ENCODE measurements around the gene CLDN14. TPM values are rescaled to one million over a fixed set of nuclear protein-coding genes. Genes with fewer than 3 reads are reported as not detected.

CLDN14 gene
- total and polyA plus RNA-seq, 2 experiments from 2014 or later = 0.53 to 2.2 TPM

DNA sequence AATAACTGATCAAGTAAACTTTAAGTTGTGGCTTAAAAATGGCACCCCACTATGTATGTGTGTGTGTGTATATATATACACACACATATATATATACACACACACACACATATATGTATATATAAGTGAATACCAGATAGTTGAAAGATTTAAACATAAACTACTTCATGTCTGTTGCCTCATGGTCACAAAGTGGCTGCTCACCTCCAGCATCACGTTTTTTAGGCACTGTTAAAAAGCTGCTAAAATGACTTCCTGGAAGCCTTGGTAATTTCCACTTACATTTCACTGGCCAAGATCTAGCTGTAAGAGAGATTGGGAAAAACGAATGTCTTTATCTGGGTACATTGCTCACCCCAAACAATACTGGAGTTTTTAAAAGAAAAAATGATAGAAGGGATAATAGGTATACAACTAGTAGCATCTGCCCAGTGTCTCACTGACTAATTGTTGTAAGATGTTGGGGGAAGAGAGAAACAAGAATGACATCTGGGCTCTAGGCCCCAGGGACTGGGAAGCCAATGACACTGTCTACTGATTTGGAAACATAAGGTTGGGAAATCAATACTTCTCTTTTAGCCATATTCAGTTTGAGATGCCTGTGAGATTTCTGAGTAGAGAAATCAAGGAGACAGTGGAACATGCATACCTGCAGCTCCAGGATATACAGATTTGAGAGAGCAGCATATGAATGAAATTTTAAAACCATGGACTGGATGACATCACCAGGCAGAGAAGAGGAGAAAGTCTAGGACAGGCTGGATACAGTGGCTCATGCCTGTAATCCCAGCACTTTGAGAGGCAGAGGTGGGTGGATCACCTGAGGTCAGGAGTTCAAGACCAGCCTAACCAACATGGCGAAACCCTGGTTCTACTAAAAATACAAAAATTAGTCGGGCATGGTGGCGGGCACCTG is 42.8 kb downstream of the CLDN14 start:
- WGBS (ENCODE audit: low lambda C conversion rate, missing lambda C conversion rate) = 96% methylated on average over 5 of the region's 5 CpGs
- no peak overlapping the region for H2AFZ ChIP-seq
- no peaks in the 10 kb centered on the region for H3K9me2 ChIP-seq (replicated peaks; ENCODE audit: insufficient read depth)
- no peaks in the 10 kb centered on the region for H3K36me3 ChIP-seq (replicated peaks; ENCODE audit: insufficient read depth, low read depth)
- H3K27me3 ChIP-seq = no peaks in the 10 kb centered on the region
- no peaks in the 10 kb centered on the region for H3K79me2 ChIP-seq
- H3K9me3 ChIP-seq (ENCODE audit: low read depth) = no peaks in the 10 kb centered on the region
- H3K4me2 ChIP-seq = no peak overlapping the region
- DNase-seq (ENCODE audit: low spot score) = no peak
- H3K4me3 ChIP-seq = no peak overlapping the region
- H3K4me1 ChIP-seq (ENCODE audit: insufficient read depth) = no peaks in the 10 kb centered on the region
- no peak overlapping the region for H3K27ac ChIP-seq
- H4K20me1 ChIP-seq (ENCODE audit: insufficient read depth, poor library complexity, severe bottlenecking) = no peaks in the 10 kb centered on the region
- no peak for TF ChIP-seq EZH2phosphoT487 (IDR thresholded peaks at IDR 0.05; ENCODE audit: low read depth, severe bottlenecking, unreplicated experiment)
- TF ChIP-seq, protein P1, sequence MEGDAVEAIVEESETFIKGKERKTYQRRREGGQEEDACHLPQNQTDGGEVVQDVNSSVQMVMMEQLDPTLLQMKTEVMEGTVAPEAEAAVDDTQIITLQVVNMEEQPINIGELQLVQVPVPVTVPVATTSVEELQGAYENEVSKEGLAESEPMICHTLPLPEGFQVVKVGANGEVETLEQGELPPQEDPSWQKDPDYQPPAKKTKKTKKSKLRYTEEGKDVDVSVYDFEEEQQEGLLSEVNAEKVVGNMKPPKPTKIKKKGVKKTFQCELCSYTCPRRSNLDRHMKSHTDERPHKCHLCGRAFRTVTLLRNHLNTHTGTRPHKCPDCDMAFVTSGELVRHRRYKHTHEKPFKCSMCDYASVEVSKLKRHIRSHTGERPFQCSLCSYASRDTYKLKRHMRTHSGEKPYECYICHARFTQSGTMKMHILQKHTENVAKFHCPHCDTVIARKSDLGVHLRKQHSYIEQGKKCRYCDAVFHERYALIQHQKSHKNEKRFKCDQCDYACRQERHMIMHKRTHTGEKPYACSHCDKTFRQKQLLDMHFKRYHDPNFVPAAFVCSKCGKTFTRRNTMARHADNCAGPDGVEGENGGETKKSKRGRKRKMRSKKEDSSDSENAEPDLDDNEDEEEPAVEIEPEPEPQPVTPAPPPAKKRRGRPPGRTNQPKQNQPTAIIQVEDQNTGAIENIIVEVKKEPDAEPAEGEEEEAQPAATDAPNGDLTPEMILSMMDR (IDR thresholded peaks at IDR 0.05; ENCODE audit: poor library complexity) = no peak
- TF ChIP-seq EZH2 (IDR thresholded peaks at IDR 0.05; ENCODE audit: borderline replicate concordance) = no peak

DNA sequence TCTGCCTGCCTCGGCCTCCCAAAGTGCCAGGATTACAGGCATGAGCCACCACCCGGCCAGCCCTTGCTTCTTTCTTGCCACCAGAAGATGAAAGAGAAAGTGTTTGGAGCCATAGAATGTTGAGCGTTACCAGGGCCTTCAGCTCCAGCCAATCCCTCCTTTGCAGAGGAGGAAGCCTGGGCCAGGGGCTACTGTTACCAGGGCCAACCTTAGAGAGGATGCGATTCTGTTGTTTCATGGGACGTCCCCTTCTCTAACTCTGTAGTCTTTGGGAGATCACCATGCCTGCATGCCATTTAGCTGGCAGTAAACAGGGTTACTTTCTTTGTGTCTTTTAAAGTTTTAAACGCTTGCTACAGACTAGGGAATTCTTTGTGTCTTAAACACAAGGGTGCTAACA is 45.8 kb downstream of the CLDN14 start:
- H4K20me1 ChIP-seq (ENCODE audit: insufficient read depth, poor library complexity, severe bottlenecking) = no peaks in the 10 kb centered on the region
- no peaks in the 10 kb centered on the region for H3K9me2 ChIP-seq (replicated peaks; ENCODE audit: insufficient read depth)
- TF ChIP-seq, protein P1 (IDR thresholded peaks at IDR 0.05; ENCODE audit: poor library complexity) = no peak
- TF ChIP-seq EZH2 (IDR thresholded peaks at IDR 0.05; ENCODE audit: borderline replicate concordance) = no peak
- no peak for TF ChIP-seq EZH2phosphoT487 (IDR thresholded peaks at IDR 0.05; ENCODE audit: low read depth, severe bottlenecking, unreplicated experiment)
- no peaks in the 10 kb centered on the region for H3K79me2 ChIP-seq
- H3K36me3 ChIP-seq (replicated peaks; ENCODE audit: insufficient read depth, low read depth) = no peaks in the 10 kb centered on the region
- H3K9me3 ChIP-seq (ENCODE audit: low read depth) = no peaks in the 10 kb centered on the region
- H3K27me3 ChIP-seq = no peaks in the 10 kb centered on the region
- 87% methylated on average over 6 of the region's 6 CpGs for WGBS (ENCODE audit: low lambda C conversion rate, missing lambda C conversion rate)
- H2AFZ ChIP-seq = no peak overlapping the region
- no peak for DNase-seq (ENCODE audit: low spot score)
- no peak overlapping the region for H3K4me3 ChIP-seq
- no peak overlapping the region for H3K4me2 ChIP-seq
- peaks cover 14% of the 10 kb centered on the region for H3K4me1 ChIP-seq (ENCODE audit: insufficient read depth)
- H3K27ac ChIP-seq = no peak overlapping the region

DNA sequence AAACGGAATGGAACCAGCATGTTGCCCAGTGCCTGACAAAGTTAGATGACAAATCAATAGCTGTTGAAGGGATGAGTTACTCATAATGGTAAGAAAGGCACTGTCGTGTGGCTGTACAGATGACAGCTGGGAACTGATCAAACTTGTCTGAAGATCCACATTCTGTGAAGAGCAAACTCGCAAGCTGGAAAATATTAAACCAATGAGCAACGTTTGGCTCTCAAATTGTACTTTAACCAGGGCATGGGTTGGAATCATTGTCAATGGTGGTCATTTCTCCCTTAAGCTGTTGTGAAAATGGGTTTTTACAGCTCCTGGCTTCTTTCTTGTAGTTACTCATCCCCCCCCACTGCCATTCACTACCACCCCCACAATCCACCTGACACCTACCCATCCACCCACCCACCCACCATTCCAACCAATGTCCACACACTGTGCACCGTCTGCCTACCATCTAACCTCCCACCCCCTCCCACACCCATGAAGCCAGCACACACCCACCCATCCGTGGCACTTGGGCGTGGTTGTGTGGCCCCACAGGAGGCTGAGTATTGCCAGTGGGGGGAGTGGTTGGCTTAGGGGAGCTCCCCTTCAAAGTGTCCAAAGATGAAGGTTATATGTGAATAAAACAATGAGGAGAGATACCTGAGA is 46.7 kb downstream of the CLDN14 start:
- Histone ChIP-seq H3K79me2 (no peaks in the 10 kb centered on the region), H3K4me3 (no peak overlapping the region), H2AFZ (no peak overlapping the region), H3K27me3 (no peaks in the 10 kb centered on the region), H3K27ac (no peak overlapping the region), H3K36me3 (replicated peaks; ENCODE audit: insufficient read depth, low read depth) (no peaks in the 10 kb centered on the region), H3K9me3 (ENCODE audit: low read depth) (no peaks in the 10 kb centered on the region), H3K4me2 (no peak overlapping the region), H3K4me1 (ENCODE audit: insufficient read depth) (peaks cover 14% of the 10 kb centered on the region), H4K20me1 (ENCODE audit: insufficient read depth, poor library complexity, severe bottlenecking) (no peaks in the 10 kb centered on the region), H3K9me2 (replicated peaks; ENCODE audit: insufficient read depth) (no peaks in the 10 kb centered on the region)
- 74% methylated on average over 7 of the region's 7 CpGs for WGBS (ENCODE audit: low lambda C conversion rate, missing lambda C conversion rate)
- DNase-seq (ENCODE audit: low spot score) = no peak
- TF ChIP-seq, protein P1 (IDR thresholded peaks at IDR 0.05; ENCODE audit: poor library complexity) = no peak
- no peak for TF ChIP-seq EZH2 (IDR thresholded peaks at IDR 0.05; ENCODE audit: borderline replicate concordance)
- no peak for TF ChIP-seq EZH2phosphoT487 (IDR thresholded peaks at IDR 0.05; ENCODE audit: low read depth, severe bottlenecking, unreplicated experiment)
